ENCODE results near the gene TNS4. TPM values are rescaled to one million over a fixed set of nuclear protein-coding genes. Genes with fewer than 3 reads are reported as not detected.
A peak's percentile ranks its signal among the peaks of the same experiment; 100 is the strongest.

The TNS4 gene
- total and polyA plus RNA-seq, 2 of the 4 experiments (the other 2 are of a cell fraction): not detected

DNA sequence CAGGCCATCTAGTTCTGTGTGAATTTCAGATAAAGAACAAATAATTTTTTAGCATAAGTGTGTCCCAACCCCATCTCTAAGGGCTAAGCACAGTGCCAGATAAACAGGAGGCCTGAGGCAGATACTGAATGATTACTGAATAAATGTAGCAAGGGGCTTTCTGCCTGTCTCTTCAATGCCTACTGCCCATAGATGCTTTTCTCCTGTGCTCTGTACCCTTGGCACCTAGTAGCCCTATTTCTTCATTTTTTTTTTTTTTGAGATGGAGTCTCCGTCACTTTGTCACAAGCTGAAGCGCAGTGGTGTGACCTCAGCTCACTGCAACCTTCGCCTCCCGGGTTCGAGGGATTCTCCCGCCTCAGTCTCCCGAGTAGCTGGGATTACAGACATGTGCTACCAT is 32.9 kb downstream of the TNS4 start:
- Histone ChIP-seq H4K20me1 (ENCODE audit: insufficient read depth, low read length) (no peaks in the 10 kb centered on the region; the same call in 1 of the 2 replicates), H4K91ac (ENCODE audit: insufficient read depth, low read depth, low read length) (no peak overlapping the region; the same call in 1 of the 2 replicates), H3K9me3 (ENCODE audit: control insufficient read depth, insufficient read depth, low read length) (no peaks in the 10 kb centered on the region), H2BK15ac (ENCODE audit: low read depth, low read length) (no peak overlapping the region), H2BK120ac (ENCODE audit: low read depth, low read length) (no peak overlapping the region), H3K23ac (ENCODE audit: low read depth, low read length) (no peak overlapping the region), H3K9me1 (ENCODE audit: insufficient read depth, low read length) (peaks cover 21% of the 10 kb centered on the region; the same call in 1 of the 2 replicates), H2AK9ac (replicated peaks; ENCODE audit: low read depth, low read length, poor library complexity) (no peak overlapping the region), H3K18ac (ENCODE audit: low read depth, low read length) (no peak overlapping the region), H3K9ac (ENCODE audit: low read depth, low read length) (no peak overlapping the region), H2BK20ac (ENCODE audit: low read depth, low read length) (peak overlapping the region; percentile 3; the same call in 1 of the 2 replicates), H3K27me3 (ENCODE audit: control insufficient read depth, insufficient read depth, low read length) (no peaks in the 10 kb centered on the region), H3K4me1 (ENCODE audit: control insufficient read depth, insufficient read depth, low read length) (peaks cover 16% of the 10 kb centered on the region), H3K79me1 (ENCODE audit: low read depth in 1 of 2, low read length in 2 of 2) (peaks cover 0 to 12% of the 10 kb centered on the region in 2 experiments; a peak in 1 of 4 replicates), H3K14ac (replicated peaks; ENCODE audit: low read depth, low read length) (no peak overlapping the region), H3K4me2 (ENCODE audit: low read depth, low read length) (no peak overlapping the region), H3K36me3 (ENCODE audit: control insufficient read depth, insufficient read depth, low read length) (no peaks in the 10 kb centered on the region), H4K5ac (ENCODE audit: low read depth, low read length) (no peak overlapping the region), H2BK5ac (ENCODE audit: low read depth, low read length, poor library complexity, severe bottlenecking) (peak overlapping the region; percentile 28), H3K56ac (ENCODE audit: extremely low read depth, insufficient read depth, low read length) (no peak overlapping the region), H2AFZ (replicated peaks; ENCODE audit: low read length, poor library complexity) (no peak overlapping the region), H3K27ac (ENCODE audit: insufficient read depth, low read length) (no peak overlapping the region), H2AK5ac (ENCODE audit: low read depth, low read length) (no peak overlapping the region; the same call in 1 of the 2 replicates), H3K4ac (ENCODE audit: low read depth, low read length) (no peak overlapping the region), H3K4me3 (ENCODE audit: insufficient read depth, low read depth, low read length) (no peak overlapping the region), H4K8ac (ENCODE audit: low read depth in 2 of 2, low read length in 2 of 2) (no peak overlapping the region)
- dilution Hi-C loops (cut with HindIII; ENCODE audit: low sequenced_read_pairs, unreplicated experiment): no loop called here
- BruUV-seq (replicated peaks): no TSS peak
- TF ChIP-seq CEBPB (IDR thresholded peaks at IDR 0.05; ENCODE audit: low read depth, low read length): no peak
- 0 out of 2 replicates have a peak, but pooled peaks have one; percentile 4 for TF ChIP-seq POLR2A (IDR thresholded peaks at IDR 0.05; ENCODE audit: low read depth, low read length)
- TF ChIP-seq CHD1 (IDR thresholded peaks at IDR 0.05; ENCODE audit: low read depth, low read length): no peak
- ChIA-PET POLR2A (ENCODE audit: unreplicated experiment) (no interaction called here), CTCF (no interaction called here)
- intact Hi-C loops (cut with micrococcal nuclease): no loop called here
- WGBS, 2 experiments (ENCODE audit: extremely low coverage in 2 of 2, insufficient read length in 1 of 2): no CpG with 5 or more reads among the region's 7 CpGs
- DNase-seq (no peak), ATAC-seq (ENCODE audit: low read depth) (no peak)
- in situ Hi-C loops (cut with MboI; ENCODE audit: low sequenced_read_pairs): no loop called here
